ENCODE measurements around the gene MYO9B.

The MYO9B gene
- 249 to 309 (median 268) reads per million in 4 donors for total RNA-seq

- peak; percentile 99 to 100 (median 100) for DNase-seq
Observed at GRCh38 chr19:17075035-17075863, at the start of gene MYO9B, which contains the start of gene HAUS8. Gene MYO9B, plus strand, starts transcription at chr19:17075777. Its CDS starts 25,941 bp downstream, at chr19:17101718. Gene HAUS8, minus strand, starts transcription at chr19:17075452. Its CDS starts 30 bp downstream, at chr19:17075422.

GRCh38 chr19:17025991-17026658, 49.5 kb upstream of the MYO9B start:
- peak in 1 of 5 donors; percentile 5 for DNase-seq

- no peak for DNase-seq
Observed at GRCh38 chr19:17026706-17027534, 48.7 kb upstream of the MYO9B start, which contains the start of gene CPAMD8. Gene CPAMD8, minus strand, starts transcription at chr19:17026810. Its CDS starts 168 bp downstream, at chr19:17026642.

- DNase-seq = no peak
Observed at GRCh38 chr19:17027535-17027975, 48.0 kb upstream of the MYO9B start.

- DNase-seq = no peak
Observed at GRCh38 chr19:17031741-17032140, 43.8 kb upstream of the MYO9B start.

GRCh38 chr19:17035842-17036424, 39.6 kb upstream of the MYO9B start:
- no peak for DNase-seq

- DNase-seq = no peak
Observed at GRCh38 chr19:17036640-17037039, 38.9 kb upstream of the MYO9B start.

GRCh38 chr19:17037184-17037583, 38.4 kb upstream of the MYO9B start:
- DNase-seq = no peak

- no peak for DNase-seq
Observed at GRCh38 chr19:17037966-17038500, 37.5 kb upstream of the MYO9B start.

GRCh38 chr19:17041976-17042375, 33.6 kb upstream of the MYO9B start:
- DNase-seq = no peak

GRCh38 chr19:17043744-17044143, 31.8 kb upstream of the MYO9B start:
- DNase-seq = no peak

GRCh38 chr19:17045907-17046502, 29.6 kb upstream of the MYO9B start:
- no peak for DNase-seq

- no peak for DNase-seq
Observed at GRCh38 chr19:17048885-17049453, 26.6 kb upstream of the MYO9B start.

- DNase-seq = no peak
Observed at GRCh38 chr19:17049711-17050280, 25.8 kb upstream of the MYO9B start.

GRCh38 chr19:17052439-17052838, 23.1 kb upstream of the MYO9B start:
- DNase-seq = peak in 2 of 5 donors; percentile 15 to 24

- DNase-seq = no peak
Observed at GRCh38 chr19:17054746-17055145, 20.8 kb upstream of the MYO9B start.

- DNase-seq = no peak
Observed at GRCh38 chr19:17055636-17056035, 19.9 kb upstream of the MYO9B start.

GRCh38 chr19:17058236-17058635, 17.3 kb upstream of the MYO9B start:
- DNase-seq = no peak

- DNase-seq = no peak
Observed at GRCh38 chr19:17060802-17061201, 14.8 kb upstream of the MYO9B start.

- no peak for DNase-seq
Observed at GRCh38 chr19:17061205-17061604, 14.4 kb upstream of the MYO9B start.

- DNase-seq = no peak
Observed at GRCh38 chr19:17061691-17062090, 13.9 kb upstream of the MYO9B start.
